Calu3 (cell line): ENCODE measurements around the gene DOCK3. TPM values are rescaled to one million over a fixed set of nuclear protein-coding genes. Genes with fewer than 3 reads are reported as not detected.
"Not testable (repeated sequence)": the region's sequence is repeated elsewhere in the genome, so short reads cannot be mapped to it uniquely, and the experiment has no call there.

Experiments used
- BruUV-seq: library from RNA; stranded (reverse); fragments of 400-500 nt; replicated peaks from 2 replicates; lab custom pipeline; 2021; lab: Mats Ljungman, UMichigan
- CTCF ChIA-PET: fragments of 300-600 bp; sonication (Branson Sonifier 250); formaldehyde crosslinking; loops from one replicate; lab custom pipeline; 2022; ENCODE audit warnings: antibody characterized with exemption; lab: Charles Lee
- DNase-seq: peaks from one replicate; pipeline ENCODE4 v3.0.0; 2022
- H3K27ac Mint-ChIP-seq: one replicate; pipeline ENCODE4 v1.8.0; 2022; ENCODE audit warnings: mixed read lengths; ENCODE audit not compliant: unreplicated experiment
- H3K27me3 Mint-ChIP-seq: one replicate; pipeline ENCODE4 v1.8.0; 2022; ENCODE audit warnings: mixed read lengths; ENCODE audit not compliant: unreplicated experiment
- H3K36me3 Mint-ChIP-seq: one replicate; pipeline ENCODE4 v1.8.0; 2022; ENCODE audit warnings: mild to moderate bottlenecking, moderate library complexity, mixed read lengths; ENCODE audit not compliant: insufficient read depth, unreplicated experiment
- H3K4me1 Mint-ChIP-seq: one replicate; pipeline ENCODE4 v1.8.0; 2022; ENCODE audit warnings: mild to moderate bottlenecking, low read depth, mixed read lengths; ENCODE audit not compliant: unreplicated experiment
- H3K4me3 Mint-ChIP-seq: one replicate; pipeline ENCODE4 v1.8.0; 2022; ENCODE audit warnings: mild to moderate bottlenecking, low read depth, moderate library complexity, mixed read lengths; ENCODE audit not compliant: unreplicated experiment
- H3K9me3 Mint-ChIP-seq: one replicate; pipeline ENCODE4 v1.8.0; 2022; ENCODE audit warnings: low read depth, mixed read lengths; ENCODE audit not compliant: unreplicated experiment
- CTCF ChIP-seq: fragments of 200-600 bp; IDR thresholded peaks from one replicate; pipeline ENCODE4 v1.8.0; 2022; ENCODE audit warnings: antibody characterized with exemption; ENCODE audit not compliant: unreplicated experiment
- intact Hi-C: fragments of 100-400 bp; cut with micrococcal nuclease; formaldehyde crosslinking; loops from one replicate; pipeline ENCODE4 v1.10.0; 2022; ENCODE audit not compliant: unreplicated experiment
- total RNA-seq: library from RNA; stranded (reverse); gene quantifications from 2 replicates; pipeline ENCODE4 v1.2.3, GENCODE V29; 2022

DOCK3 gene
- total RNA-seq, 1 experiment from 2014 or later = 0.19 TPM

DNA sequence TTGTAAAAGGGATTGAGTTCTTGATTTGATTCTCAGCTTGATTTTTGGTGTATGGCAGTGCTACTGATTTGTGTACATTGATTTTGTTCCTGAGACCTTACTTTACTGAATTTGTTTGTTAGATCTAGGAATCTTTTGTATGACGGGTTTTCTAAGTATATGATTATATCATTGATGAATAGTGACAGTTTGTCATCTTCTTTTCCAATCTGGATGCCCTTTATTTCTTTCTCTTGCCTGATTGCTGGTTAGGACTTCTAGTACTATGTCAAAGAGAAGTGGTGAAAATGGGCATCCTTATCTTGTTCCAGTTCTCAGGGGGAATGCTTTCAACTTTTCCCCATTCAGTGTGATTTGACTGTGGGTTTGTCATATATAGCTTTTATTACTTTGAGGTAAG is 103.0 kb downstream of the DOCK3 start:
- intact Hi-C loops = no loop called here
- TF ChIP-seq CTCF = no peak
- no peak for DNase-seq

GRCh38 chr3:50781766-50782165 is 107.0 kb downstream of the DOCK3 start:
- intact Hi-C loops, DNase-seq, H3K4me1 Mint-ChIP-seq, H3K9me3 Mint-ChIP-seq, CTCF ChIA-PET, H3K4me3 Mint-ChIP-seq, BruUV-seq, H3K36me3 Mint-ChIP-seq, H3K27ac Mint-ChIP-seq: not testable (repeated sequence)
- peaks cover 30% of the 10 kb centered on the region for H3K27me3 Mint-ChIP-seq

More for the DNA sequence above, 103.0 kb downstream of the DOCK3 start:
- H3K4me1 Mint-ChIP-seq = no peaks in the 10 kb centered on the region
- no peak overlapping the region for H3K4me3 Mint-ChIP-seq
- H3K27ac Mint-ChIP-seq = no peak overlapping the region
- H3K9me3 Mint-ChIP-seq = peaks cover 2% of the 10 kb centered on the region
- peaks cover 31% of the 10 kb centered on the region for H3K27me3 Mint-ChIP-seq
- BruUV-seq = no TSS peak
- CTCF ChIA-PET = interaction anchor here (0.6 kb wide), 1 partner anchor 21 kb away, joined by 3 read pairs; no protein-coding TSS in a partner anchor
- no peaks in the 10 kb centered on the region for H3K36me3 Mint-ChIP-seq

- intact Hi-C loops = no loop called here
- H3K36me3 Mint-ChIP-seq = no peaks in the 10 kb centered on the region
- H3K4me3 Mint-ChIP-seq = no peak overlapping the region
- H3K4me1 Mint-ChIP-seq = no peaks in the 10 kb centered on the region
- no peak for TF ChIP-seq CTCF
- no peak for DNase-seq
- no TSS peak for BruUV-seq
- CTCF ChIA-PET = interaction anchor here (0.6 kb wide), 1 partner anchor 296 kb away, joined by 3 read pairs; no protein-coding TSS in a partner anchor
- no peak overlapping the region for H3K27ac Mint-ChIP-seq
- H3K9me3 Mint-ChIP-seq = peaks cover 5% of the 10 kb centered on the region
- peaks cover 42% of the 10 kb centered on the region for H3K27me3 Mint-ChIP-seq
These were observed 111.9 kb downstream of the DOCK3 start for GRCh38 chr3:50786631-50787030.

- DNase-seq, BruUV-seq, H3K27ac Mint-ChIP-seq, H3K9me3 Mint-ChIP-seq, H3K4me3 Mint-ChIP-seq, intact Hi-C loops, H3K36me3 Mint-ChIP-seq, H3K4me1 Mint-ChIP-seq: not testable (repeated sequence)
- H3K27me3 Mint-ChIP-seq = peaks cover 54% of the 10 kb centered on the region
- CTCF ChIA-PET = interaction anchor here (0.7 kb wide), 1 partner anchor 395 kb away, joined by 4 read pairs; no protein-coding TSS in a partner anchor
These were observed 116.2 kb downstream of the DOCK3 start for GRCh38 chr3:50790894-50791293.

GRCh38 chr3:50792568-50792967 is 117.8 kb downstream of the DOCK3 start:
- Mint-ChIP-seq H3K4me3 (no peak overlapping the region), H3K27ac (no peak overlapping the region), H3K9me3 (no peaks in the 10 kb centered on the region), H3K36me3 (no peaks in the 10 kb centered on the region), H3K4me1 (no peaks in the 10 kb centered on the region), H3K27me3 (peaks cover 40% of the 10 kb centered on the region)
- CTCF ChIA-PET = no interaction called here
- no peak for DNase-seq
- intact Hi-C loops = no loop called here
- no peak for TF ChIP-seq CTCF
- BruUV-seq = no TSS peak

DNA sequence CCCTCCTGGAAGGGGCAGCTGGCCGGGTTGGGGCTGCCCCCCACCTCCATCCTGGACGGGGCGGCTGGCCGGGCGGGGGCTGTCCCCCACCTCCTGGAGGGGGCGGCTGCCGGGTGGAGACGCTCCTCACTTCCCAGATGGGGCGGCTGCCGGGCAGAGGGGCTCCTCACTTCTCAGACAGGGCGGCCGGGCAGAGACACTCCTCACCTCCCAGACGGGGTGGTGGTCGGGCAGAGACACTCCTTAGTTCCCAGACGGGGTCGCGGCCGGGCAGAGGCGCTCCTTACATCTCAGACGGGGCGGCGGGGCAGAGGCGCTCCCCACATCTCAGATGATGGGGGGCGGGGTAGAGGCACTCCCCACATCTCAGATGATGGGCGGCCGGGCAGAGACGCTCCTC is 129.1 kb downstream of the DOCK3 start:
- DNase-seq, H3K4me3 Mint-ChIP-seq, CTCF ChIA-PET, BruUV-seq, H3K27me3 Mint-ChIP-seq, H3K27ac Mint-ChIP-seq, intact Hi-C loops, H3K36me3 Mint-ChIP-seq: not testable (repeated sequence)
- Mint-ChIP-seq H3K9me3 (peaks cover 11% of the 10 kb centered on the region), H3K4me1 (peaks cover 15% of the 10 kb centered on the region)

DNA sequence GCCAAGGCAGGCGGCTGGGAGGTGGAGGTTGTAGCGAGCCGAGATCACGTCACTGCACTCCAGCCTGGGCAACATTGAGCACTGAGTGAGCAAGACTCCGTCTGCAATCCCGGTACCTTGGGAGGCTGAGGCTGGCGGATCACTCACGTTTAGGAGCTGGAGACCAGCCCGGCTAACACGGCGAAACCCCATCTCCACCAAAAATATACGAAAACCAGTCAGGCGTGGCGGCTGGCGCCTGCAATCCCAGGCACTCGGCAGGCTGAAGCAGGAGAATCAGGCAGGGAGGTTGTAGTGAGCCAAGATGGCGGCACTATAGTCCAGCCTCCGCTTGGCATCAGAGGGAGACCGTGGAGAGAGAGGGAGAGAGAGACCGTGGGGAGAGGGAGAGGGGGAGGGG is 129.6 kb downstream of the DOCK3 start:
- DNase-seq, H3K4me3 Mint-ChIP-seq, H3K27me3 Mint-ChIP-seq, H3K27ac Mint-ChIP-seq, BruUV-seq, intact Hi-C loops, CTCF ChIA-PET, H3K36me3 Mint-ChIP-seq: not testable (repeated sequence)
- H3K4me1 Mint-ChIP-seq = peaks cover 15% of the 10 kb centered on the region
- H3K9me3 Mint-ChIP-seq = peaks cover 11% of the 10 kb centered on the region
